ENCODE measurements around the gene OSER1. TPM values are rescaled to one million over a fixed set of nuclear protein-coding genes. Genes with fewer than 3 reads are reported as not detected.

OSER1 gene
- total RNA-seq, 1 donor from 2014 or later: 53.2 TPM

- no peak for FAIRE-seq
- Histone ChIP-seq H3K36me3 (ENCODE audit: control insufficient read depth, insufficient read depth, low read length) (no peaks in the 10 kb centered on the region), H3K27me3 (ENCODE audit: control insufficient read depth, insufficient read depth, low read length) (no peaks in the 10 kb centered on the region), H3K4me3 (ENCODE audit: low read depth, low read length) (peak overlapping the region; percentile 65)
- TF ChIP-seq CTCF (IDR thresholded peaks at IDR 0.05; ENCODE audit: insufficient read depth, low read length, severe bottlenecking): no peak
- no peak for DNase-seq (ENCODE audit: low read depth)
Observed at GRCh38 chr20:44209686-44210405, 725 bp downstream of the OSER1 start.

- Histone ChIP-seq H3K27me3 (ENCODE audit: control insufficient read depth, insufficient read depth, low read length) (no peaks in the 10 kb centered on the region), H3K36me3 (ENCODE audit: control insufficient read depth, insufficient read depth, low read length) (no peaks in the 10 kb centered on the region), H3K4me3 (ENCODE audit: low read depth, low read length) (peak overlapping the region; percentile 65)
- no peak for TF ChIP-seq CTCF (IDR thresholded peaks at IDR 0.05; ENCODE audit: insufficient read depth, low read length, severe bottlenecking)
- DNase-seq (ENCODE audit: low read depth) (no peak), FAIRE-seq (no peak)
Observed at GRCh38 chr20:44208770-44209169, 1.8 kb downstream of the OSER1 start.

GRCh38 chr20:44208165-44208564, 2.4 kb downstream of the OSER1 start:
- no peaks in the 10 kb centered on the region for H3K36me3 ChIP-seq (ENCODE audit: control insufficient read depth, insufficient read depth, low read length)
- TF ChIP-seq CTCF (IDR thresholded peaks at IDR 0.05; ENCODE audit: insufficient read depth, low read length, severe bottlenecking): no peak
- FAIRE-seq (no peak), DNase-seq (ENCODE audit: low read depth) (no peak)
- H3K27me3 ChIP-seq (ENCODE audit: control insufficient read depth, insufficient read depth, low read length): no peaks in the 10 kb centered on the region
- no peak overlapping the region for H3K4me3 ChIP-seq (ENCODE audit: low read depth, low read length)

GRCh38 chr20:44207126-44207723, 3.3 kb downstream of the OSER1 start:
- H3K27me3 ChIP-seq (ENCODE audit: control insufficient read depth, insufficient read depth, low read length): no peaks in the 10 kb centered on the region
- DNase-seq (ENCODE audit: low read depth) (no peak), FAIRE-seq (no peak)
- no peak overlapping the region for H3K4me3 ChIP-seq (ENCODE audit: low read depth, low read length)
- TF ChIP-seq CTCF (IDR thresholded peaks at IDR 0.05; ENCODE audit: insufficient read depth, low read length, severe bottlenecking): no peak
- no peaks in the 10 kb centered on the region for H3K36me3 ChIP-seq (ENCODE audit: control insufficient read depth, insufficient read depth, low read length)

- Histone ChIP-seq H3K4me3 (ENCODE audit: low read depth, low read length) (no peak overlapping the region), H3K36me3 (ENCODE audit: control insufficient read depth, insufficient read depth, low read length) (no peaks in the 10 kb centered on the region), H3K27me3 (ENCODE audit: control insufficient read depth, insufficient read depth, low read length) (no peaks in the 10 kb centered on the region)
- FAIRE-seq: no peak
- DNase-seq (ENCODE audit: low read depth): no peak
- no peak for TF ChIP-seq CTCF (IDR thresholded peaks at IDR 0.05; ENCODE audit: insufficient read depth, low read length, severe bottlenecking)
Observed at GRCh38 chr20:44206132-44206531, 4.4 kb downstream of the OSER1 start.

Measured in bronchial epithelial cell (primary cell).